Measurements from ENCODE around the gene MORC1. TPM values are rescaled to one million over a fixed set of nuclear protein-coding genes. Genes with fewer than 3 reads are reported as not detected.

MORC1 gene
- total RNA-seq, 2 experiments from 2014 or later, result not detected

- Mint-ChIP-seq H3K27me3 (peaks cover 9% of the 10 kb centered on the region), H3K27ac (no peak overlapping the region), H3K4me1 (ENCODE audit: low read depth) (no peaks in the 10 kb centered on the region), H3K9me3 (no peaks in the 10 kb centered on the region), H3K36me3 (no peaks in the 10 kb centered on the region), H3K4me3 (no peak overlapping the region)
- intact Hi-C loops (cut with micrococcal nuclease), result no loop called here
- DNase-seq, result no peak
- POLR2A ChIA-PET, result no interaction called here
- CTCF ChIA-PET, result interaction anchor here (2.7 kb wide), 1 partner anchor 11 kb away, joined by 28 read pairs; no protein-coding TSS in a partner anchor
Measured at GRCh38 chr3:109021556-109021955, 96.4 kb downstream of the MORC1 start.

GRCh38 chr3:109018828-109019227 is 99.1 kb downstream of the MORC1 start:
- CTCF ChIA-PET, result interaction anchor here (1.2 kb wide), 1 partner anchor 9 kb away, joined by 4 read pairs; no protein-coding TSS in a partner anchor
- no peak overlapping the region for H3K27ac Mint-ChIP-seq

DNA sequence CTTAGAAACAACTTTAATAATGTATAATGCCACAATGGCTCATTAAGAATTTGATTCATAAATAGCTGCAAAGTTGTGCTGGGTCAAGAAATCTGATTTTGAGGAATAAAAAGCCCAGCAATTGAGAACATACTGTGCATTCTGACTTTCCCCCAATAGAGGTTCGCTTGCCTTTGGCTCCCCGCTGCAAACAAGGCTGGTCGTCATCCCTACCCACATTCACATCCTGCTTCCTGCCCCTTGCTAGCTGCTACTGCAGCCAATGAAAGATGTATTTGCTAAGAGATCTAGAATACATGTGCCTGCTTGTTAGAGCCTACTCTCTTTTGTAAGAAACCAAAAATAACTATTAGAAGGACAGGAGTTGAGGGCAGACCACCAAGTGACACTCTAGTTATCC is 112.5 kb downstream of the MORC1 start:
- intact Hi-C loops (cut with micrococcal nuclease), result no loop called here
- H3K27ac Mint-ChIP-seq, result no peak overlapping the region
- peaks cover 2% of the 10 kb centered on the region for H3K27me3 Mint-ChIP-seq
- ChIA-PET POLR2A (no interaction called here), CTCF (interaction anchor here (1.3 kb wide), 1 partner anchor 18 kb away, joined by 5 read pairs; no protein-coding TSS in a partner anchor)
- H3K36me3 Mint-ChIP-seq, result no peaks in the 10 kb centered on the region
- no peaks in the 10 kb centered on the region for H3K4me1 Mint-ChIP-seq (ENCODE audit: low read depth)
- no peaks in the 10 kb centered on the region for H3K9me3 Mint-ChIP-seq
- no peak for DNase-seq
- H3K4me3 Mint-ChIP-seq, result no peak overlapping the region

More at GRCh38 chr3:109018828-109019227, 99.1 kb downstream of the MORC1 start:
- no peaks in the 10 kb centered on the region for H3K9me3 Mint-ChIP-seq
- POLR2A ChIA-PET, result no interaction called here
- no peak overlapping the region for H3K4me3 Mint-ChIP-seq
- peaks cover 11% of the 10 kb centered on the region for H3K27me3 Mint-ChIP-seq
- no peaks in the 10 kb centered on the region for H3K4me1 Mint-ChIP-seq (ENCODE audit: low read depth)
- H3K36me3 Mint-ChIP-seq, result no peaks in the 10 kb centered on the region
- DNase-seq, result peak; percentile 9
- intact Hi-C loops (cut with micrococcal nuclease), result loop anchor here (2.0 kb wide), 1 partner anchor 356 kb away; no protein-coding TSS in a partner anchor

- intact Hi-C loops (cut with micrococcal nuclease), result no loop called here
- Mint-ChIP-seq H3K4me3 (no peak overlapping the region), H3K9me3 (no peaks in the 10 kb centered on the region), H3K27me3 (peaks cover 12% of the 10 kb centered on the region), H3K4me1 (ENCODE audit: low read depth) (no peaks in the 10 kb centered on the region), H3K36me3 (no peaks in the 10 kb centered on the region), H3K27ac (no peak overlapping the region)
- no peak for DNase-seq
- CTCF ChIA-PET, result no interaction called here
- POLR2A ChIA-PET, result no interaction called here
Measured at GRCh38 chr3:108998436-108998835, 119.5 kb downstream of the MORC1 start.

DNA sequence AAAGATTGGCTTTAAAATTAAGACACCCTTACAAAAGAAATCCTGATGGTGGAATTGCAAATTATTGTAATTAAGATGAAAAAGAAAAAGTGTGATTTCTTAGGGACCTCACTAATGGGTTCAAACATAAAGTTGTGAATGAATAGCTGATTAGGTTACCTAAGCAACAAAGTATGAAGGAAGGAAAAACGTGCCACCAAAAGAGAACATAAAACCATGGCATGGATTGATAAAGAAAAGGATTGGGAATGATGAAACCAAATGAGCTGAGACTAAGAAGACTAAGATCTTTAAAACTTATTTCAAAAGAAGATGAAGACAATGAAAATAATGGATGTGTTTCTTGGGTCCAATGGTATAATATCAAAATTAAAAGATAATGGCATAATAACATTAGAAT is 132.1 kb downstream of the MORC1 start:
- POLR2A ChIA-PET, result no interaction called here
- Mint-ChIP-seq H3K4me1 (ENCODE audit: low read depth) (no peaks in the 10 kb centered on the region), H3K4me3 (no peak overlapping the region), H3K27ac (no peak overlapping the region), H3K27me3 (peaks cover 9% of the 10 kb centered on the region), H3K9me3 (no peaks in the 10 kb centered on the region), H3K36me3 (no peaks in the 10 kb centered on the region)
- no peak for DNase-seq
- CTCF ChIA-PET, result interaction anchor here (0.8 to 1.8 kb wide), 2 partner anchors 38 to 324 kb away, joined by 3 to 6 read pairs; no protein-coding TSS in a partner anchor
- intact Hi-C loops (cut with micrococcal nuclease), result no loop called here

- Mint-ChIP-seq H3K36me3 (no peaks in the 10 kb centered on the region), H3K4me3 (no peak overlapping the region), H3K27ac (no peak overlapping the region), H3K27me3 (peaks cover 9% of the 10 kb centered on the region), H3K4me1 (ENCODE audit: low read depth) (no peaks in the 10 kb centered on the region), H3K9me3 (no peaks in the 10 kb centered on the region)
- ChIA-PET CTCF (no interaction called here), POLR2A (no interaction called here)
- no peak for DNase-seq
- intact Hi-C loops (cut with micrococcal nuclease), result no loop called here
Measured at GRCh38 chr3:108983051-108983450, 134.9 kb downstream of the MORC1 start.

DNA sequence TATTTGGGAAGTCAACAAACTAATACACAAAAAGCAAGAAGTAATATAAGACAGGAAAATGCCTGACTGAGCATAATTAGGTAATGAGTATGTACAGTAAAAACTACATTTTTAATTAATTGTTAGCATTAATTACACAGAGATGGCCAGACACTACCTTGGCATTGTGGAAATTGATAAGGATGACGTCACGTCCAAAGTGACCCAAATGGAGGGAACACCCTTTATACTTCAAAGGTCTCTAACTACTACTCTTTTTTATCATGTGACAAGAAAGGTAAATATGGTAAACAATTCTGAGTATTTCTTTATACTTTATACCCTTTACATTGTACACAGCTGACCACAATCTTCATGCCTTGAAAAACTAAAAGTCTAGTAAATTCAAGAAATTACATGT is 141.9 kb downstream of the MORC1 start:
- CTCF ChIA-PET, result no interaction called here
- no peaks in the 10 kb centered on the region for H3K9me3 Mint-ChIP-seq
- peaks cover 5% of the 10 kb centered on the region for H3K27me3 Mint-ChIP-seq
- POLR2A ChIA-PET, result no interaction called here
- H3K36me3 Mint-ChIP-seq, result no peaks in the 10 kb centered on the region
- H3K4me1 Mint-ChIP-seq (ENCODE audit: low read depth), result no peaks in the 10 kb centered on the region
- no peak for DNase-seq
- H3K27ac Mint-ChIP-seq, result no peak overlapping the region
- intact Hi-C loops (cut with micrococcal nuclease), result no loop called here
- no peak overlapping the region for H3K4me3 Mint-ChIP-seq

DNA sequence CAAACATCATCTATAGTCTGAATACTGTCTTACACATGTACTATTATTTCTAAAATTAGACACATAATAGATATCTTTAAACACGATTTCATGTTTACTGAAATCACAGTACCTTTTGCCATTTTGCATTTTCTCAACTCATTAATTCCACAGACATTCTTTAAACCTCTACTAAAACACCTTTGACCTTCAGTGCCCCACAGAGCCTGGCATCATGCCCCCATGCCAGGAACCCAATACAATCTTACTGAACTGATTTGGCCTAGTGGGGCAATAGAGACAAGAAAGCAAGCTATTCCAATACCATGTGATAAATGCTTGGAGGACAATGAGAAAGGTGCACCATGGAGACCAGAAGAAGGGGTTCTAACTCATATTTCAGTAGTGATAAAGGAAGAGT is 144.9 kb downstream of the MORC1 start:
- ChIA-PET CTCF (no interaction called here), POLR2A (no interaction called here)
- H3K9me3 Mint-ChIP-seq, result no peaks in the 10 kb centered on the region
- no peak overlapping the region for H3K4me3 Mint-ChIP-seq
- H3K27me3 Mint-ChIP-seq, result peaks cover 3% of the 10 kb centered on the region
- H3K36me3 Mint-ChIP-seq, result no peaks in the 10 kb centered on the region
- intact Hi-C loops (cut with micrococcal nuclease), result no loop called here
- H3K27ac Mint-ChIP-seq, result no peak overlapping the region
- no peak for DNase-seq
- no peaks in the 10 kb centered on the region for H3K4me1 Mint-ChIP-seq (ENCODE audit: low read depth)

GRCh38 chr3:108972482-108972881 is 145.5 kb downstream of the MORC1 start:
- H3K9me3 Mint-ChIP-seq, result no peaks in the 10 kb centered on the region
- no peaks in the 10 kb centered on the region for H3K36me3 Mint-ChIP-seq
- H3K4me1 Mint-ChIP-seq (ENCODE audit: low read depth), result no peaks in the 10 kb centered on the region
- H3K27ac Mint-ChIP-seq, result no peak overlapping the region
- H3K4me3 Mint-ChIP-seq, result no peak overlapping the region
- DNase-seq, result no peak
- peaks cover 3% of the 10 kb centered on the region for H3K27me3 Mint-ChIP-seq
- intact Hi-C loops (cut with micrococcal nuclease), result no loop called here
- CTCF ChIA-PET, result no interaction called here
- POLR2A ChIA-PET, result no interaction called here

DNA sequence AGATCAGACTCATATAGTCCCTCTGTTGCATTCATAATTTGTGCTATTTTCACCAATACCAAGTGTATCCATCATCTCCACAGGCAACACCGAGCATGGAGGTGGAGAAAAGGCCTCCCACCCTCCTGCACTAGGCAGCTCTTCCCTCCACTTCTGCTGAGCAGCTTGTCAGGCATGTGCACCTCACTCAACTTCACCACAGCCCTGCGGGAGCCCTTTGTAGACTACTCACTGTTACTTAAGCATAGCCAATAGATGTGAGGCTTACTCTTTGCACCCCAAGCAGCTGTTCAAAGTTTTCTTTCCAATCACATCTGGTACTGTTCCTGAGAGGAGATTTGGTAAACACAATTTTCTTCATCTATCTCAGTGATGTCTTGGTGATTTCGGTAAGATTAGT is 147.4 kb downstream of the MORC1 start:
- peaks cover 4% of the 10 kb centered on the region for H3K4me1 Mint-ChIP-seq (ENCODE audit: low read depth)
- H3K4me3 Mint-ChIP-seq, result no peak overlapping the region
- intact Hi-C loops (cut with micrococcal nuclease), result no loop called here
- H3K36me3 Mint-ChIP-seq, result no peaks in the 10 kb centered on the region
- H3K9me3 Mint-ChIP-seq, result no peaks in the 10 kb centered on the region
- no peak for DNase-seq
- ChIA-PET CTCF (interaction anchor here (0.8 kb wide), 1 partner anchor 53 kb away, joined by 3 read pairs; no protein-coding TSS in a partner anchor), POLR2A (no interaction called here)
- H3K27ac Mint-ChIP-seq, result no peak overlapping the region
- H3K27me3 Mint-ChIP-seq, result peaks cover 3% of the 10 kb centered on the region

- POLR2A ChIA-PET, result no interaction called here
- DNase-seq, result no peak
- H3K27me3 Mint-ChIP-seq, result no peaks in the 10 kb centered on the region
- CTCF ChIA-PET, result no interaction called here
- no peaks in the 10 kb centered on the region for H3K9me3 Mint-ChIP-seq
- H3K4me1 Mint-ChIP-seq (ENCODE audit: low read depth), result peaks cover 8% of the 10 kb centered on the region
- intact Hi-C loops (cut with micrococcal nuclease), result no loop called here
- H3K27ac Mint-ChIP-seq, result no peak overlapping the region
- H3K4me3 Mint-ChIP-seq, result no peak overlapping the region
- H3K36me3 Mint-ChIP-seq, result no peaks in the 10 kb centered on the region
Measured at GRCh38 chr3:108966773-108967172, 151.2 kb downstream of the MORC1 start.

- H3K27ac Mint-ChIP-seq, result no peak overlapping the region
- intact Hi-C loops (cut with micrococcal nuclease), result no loop called here
Measured at GRCh38 chr3:108959017-108959416, 158.9 kb downstream of the MORC1 start.

DNA sequence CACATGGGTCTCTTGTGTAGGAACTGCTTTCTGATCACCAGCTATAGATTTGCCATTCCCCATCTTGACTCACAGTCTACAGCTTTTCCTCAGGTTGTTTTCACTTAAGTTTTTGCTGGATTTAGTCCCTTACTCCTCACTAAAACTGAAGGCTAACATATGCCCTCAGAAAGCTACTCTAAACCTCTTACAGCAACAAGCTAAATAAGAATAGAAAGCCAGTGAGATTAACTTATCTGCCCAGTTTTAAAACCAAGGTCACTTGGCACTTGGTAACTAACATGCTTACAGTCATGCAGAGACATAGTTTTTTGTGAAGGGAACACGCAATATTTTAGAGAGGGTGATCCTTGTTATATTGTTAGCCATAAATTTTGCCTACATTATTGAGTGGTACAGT is 164.2 kb downstream of the MORC1 start, which contains the start of gene GUCA1C:
Gene GUCA1C, minus strand, starts transcription at position 180 of the 400 bp plus-strand sequence. Its CDS starts 117 bp downstream, at position 63.
- H3K36me3 Mint-ChIP-seq, result no peaks in the 10 kb centered on the region
- ChIA-PET CTCF (no interaction called here), POLR2A (interaction anchor here (0.6 kb wide), 1 partner anchor 405 kb away, joined by 3 read pairs; no protein-coding TSS in a partner anchor)
- peaks cover 12% of the 10 kb centered on the region for H3K27me3 Mint-ChIP-seq
- no peak for DNase-seq
- H3K4me1 Mint-ChIP-seq (ENCODE audit: low read depth), result no peaks in the 10 kb centered on the region
- intact Hi-C loops (cut with micrococcal nuclease), result no loop called here
- no peaks in the 10 kb centered on the region for H3K9me3 Mint-ChIP-seq
- no peak within 1 kb of the TSS for H3K4me3 Mint-ChIP-seq
- no peak within 1 kb of the TSS for H3K27ac Mint-ChIP-seq

More at GRCh38 chr3:108959017-108959416, 158.9 kb downstream of the MORC1 start:
- no peak for DNase-seq
- Mint-ChIP-seq H3K36me3 (no peaks in the 10 kb centered on the region), H3K4me3 (no peak overlapping the region), H3K9me3 (no peaks in the 10 kb centered on the region), H3K4me1 (ENCODE audit: low read depth) (peaks cover 7% of the 10 kb centered on the region), H3K27me3 (peaks cover 12% of the 10 kb centered on the region)
- CTCF ChIA-PET, result no interaction called here
- POLR2A ChIA-PET, result no interaction called here

Measured in activated CD4-positive, alpha-beta memory T cell treated with anti-CD3 and anti-CD28 coated beads for 36 hours (primary cell).